ENCODE measurements around the gene KLF7.

The KLF7 gene

Small RNA genes lying within 50 kb of the gene (small RNA-seq; reads per million reads assigned to genes)
- gene MIR2355 (0.55 to 7.1 reads per million in 2 experiments), gene MIR7845 (0.04 to 0.24 reads per million in 2 experiments)
